ENCODE data around the gene ZFYVE1. TPM values are rescaled to one million over a fixed set of nuclear protein-coding genes. Genes with fewer than 3 reads are reported as not detected.

ZFYVE1 gene
- polyA plus RNA-seq, 1 of the 3 experiments (the other 2 are of a cell fraction): 18.6 TPM

- Histone ChIP-seq H3K9ac (no peak overlapping the region), H3K4me1 (ENCODE audit: control insufficient read depth in 1 of 2, insufficient read depth in 2 of 2, low read depth in 1 of 2, low read length in 1 of 2) (no peaks in the 10 kb centered on the region), H4K20me1 (ENCODE audit: insufficient read depth) (no peaks in the 10 kb centered on the region), H3K4me3 (ENCODE audit: low read depth in 2 of 2, low read length in 1 of 2) (no peak overlapping the region), H2AFZ (ENCODE audit: low read depth) (no peak overlapping the region), H3K9me3 (no peaks in the 10 kb centered on the region), H3K27ac (ENCODE audit: low read depth in 2 of 2, low read length in 1 of 2) (no peak overlapping the region), H3K9me2 (no peaks in the 10 kb centered on the region), H3K4me2 (no peak overlapping the region), H3K27me3 (ENCODE audit: insufficient read depth) (no peaks in the 10 kb centered on the region), H3K79me2 (ENCODE audit: insufficient read depth) (no peaks in the 10 kb centered on the region), H3F3A (replicated peaks; ENCODE audit: insufficient read depth) (no peaks in the 10 kb centered on the region), H3K36me3 (replicated peaks in 1 of 2; ENCODE audit: control insufficient read depth in 1 of 2, insufficient read depth in 2 of 2, low read length in 1 of 2) (peaks cover 37 to 62% of the 10 kb centered on the region in 2 experiments)
- WGBS (ENCODE audit: low lambda C conversion rate): 98% methylated on average over 9 of the region's 12 CpGs
- CTCF ChIA-PET: interaction anchor here (1.5 to 4.0 kb wide), 3 partner anchors 26 to 461 kb away, joined by 4 to 15 read pairs (median 9); no protein-coding TSS in a partner anchor
- POLR2A ChIA-PET: no interaction called here
- TF ChIP-seq SMC3 (IDR thresholded peaks at IDR 0.05; ENCODE audit: low read depth, low read length): no peak
- TF ChIP-seq JUND (IDR thresholded peaks at IDR 0.05): no peak
- TF ChIP-seq RXRA (IDR thresholded peaks at IDR 0.05; ENCODE audit: borderline replicate concordance, low read depth): no peak
- TF ChIP-seq MAX (IDR thresholded peaks at IDR 0.05; ENCODE audit: low read depth): no peak
- TF ChIP-seq NRF1 (IDR thresholded peaks at IDR 0.05; ENCODE audit: low read depth, low read length): no peak
- DNase-seq: no peak
Observed at GRCh38 chr14:72974661-72975060, 52.2 kb downstream of the ZFYVE1 start.

- ChIA-PET POLR2A (no interaction called here), CTCF (interaction anchor here (1.1 to 4.0 kb wide), 2 partner anchors 12 to 22 kb away, joined by 3 to 15 read pairs; no protein-coding TSS in a partner anchor)
- TF ChIP-seq RXRA (IDR thresholded peaks at IDR 0.05; ENCODE audit: borderline replicate concordance, low read depth): no peak
- no peak for TF ChIP-seq FOXM1 (IDR thresholded peaks at IDR 0.05; ENCODE audit: low read depth)
- no peak for TF ChIP-seq NRF1 (IDR thresholded peaks at IDR 0.05; ENCODE audit: low read depth, low read length)
- no peak for TF ChIP-seq TCF12 (IDR thresholded peaks at IDR 0.05)
- no peak for TF ChIP-seq MAX (IDR thresholded peaks at IDR 0.05; ENCODE audit: low read depth)
- TF ChIP-seq REST (IDR thresholded peaks at IDR 0.05; ENCODE audit: low read depth, low read length): no peak
- no peak for TF ChIP-seq TEAD4 (IDR thresholded peaks at IDR 0.05; ENCODE audit: borderline replicate concordance, insufficient read depth)
- no peak for TF ChIP-seq NFIC (IDR thresholded peaks at IDR 0.05; ENCODE audit: borderline replicate concordance)
- H3K4me2 ChIP-seq: no peak overlapping the region
- no peak overlapping the region for H3K9ac ChIP-seq
- H3K9me2 ChIP-seq: no peaks in the 10 kb centered on the region
- WGBS (ENCODE audit: low lambda C conversion rate): 89% methylated on average over 6 of the region's 20 CpGs
- no peak overlapping the region for H2AFZ ChIP-seq (ENCODE audit: low read depth)
- no peaks in the 10 kb centered on the region for H3K79me2 ChIP-seq (ENCODE audit: insufficient read depth)
- H3K36me3 ChIP-seq (replicated peaks in 1 of 2; ENCODE audit: control insufficient read depth in 1 of 2, insufficient read depth in 2 of 2, low read length in 1 of 2): peaks cover 37 to 49% of the 10 kb centered on the region in 2 experiments
- H3K27ac ChIP-seq (ENCODE audit: low read depth in 2 of 2, low read length in 1 of 2): no peak overlapping the region
- no peaks in the 10 kb centered on the region for H4K20me1 ChIP-seq (ENCODE audit: insufficient read depth)
- no peaks in the 10 kb centered on the region for H3K27me3 ChIP-seq (ENCODE audit: insufficient read depth)
- no peak overlapping the region for H3K4me3 ChIP-seq (ENCODE audit: low read depth in 2 of 2, low read length in 1 of 2)
- no peaks in the 10 kb centered on the region for H3F3A ChIP-seq (replicated peaks; ENCODE audit: insufficient read depth)
- no peaks in the 10 kb centered on the region for H3K9me3 ChIP-seq
- no peaks in the 10 kb centered on the region for H3K4me1 ChIP-seq (ENCODE audit: control insufficient read depth in 1 of 2, insufficient read depth in 2 of 2, low read depth in 1 of 2, low read length in 1 of 2)
- DNase-seq: no peak
Observed at GRCh38 chr14:72970824-72971434, 56.0 kb downstream of the ZFYVE1 start.

All from SK-N-SH (cell line).